ENCODE measurements around the gene PAXIP1.

DNA sequence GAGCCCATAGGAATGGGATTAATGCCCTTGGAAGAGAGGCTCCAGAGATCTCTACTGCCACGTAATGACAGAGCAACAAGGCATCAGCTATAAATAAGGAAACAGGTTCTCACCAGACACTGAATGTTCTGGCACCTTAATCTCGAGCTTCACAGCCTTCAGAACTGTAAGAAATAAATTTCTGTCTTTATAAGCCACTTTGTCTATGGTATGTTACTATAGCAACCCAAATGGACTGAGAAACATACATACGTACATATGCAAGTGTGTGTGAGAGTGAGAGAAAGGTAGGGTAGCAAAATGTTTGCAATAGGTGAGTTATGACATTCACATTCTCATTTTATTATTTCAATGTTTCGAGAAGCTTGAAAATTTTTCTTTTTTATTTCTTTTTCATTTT, 45.1 kb upstream of the PAXIP1 start:
- TF ChIP-seq, protein P1, sequence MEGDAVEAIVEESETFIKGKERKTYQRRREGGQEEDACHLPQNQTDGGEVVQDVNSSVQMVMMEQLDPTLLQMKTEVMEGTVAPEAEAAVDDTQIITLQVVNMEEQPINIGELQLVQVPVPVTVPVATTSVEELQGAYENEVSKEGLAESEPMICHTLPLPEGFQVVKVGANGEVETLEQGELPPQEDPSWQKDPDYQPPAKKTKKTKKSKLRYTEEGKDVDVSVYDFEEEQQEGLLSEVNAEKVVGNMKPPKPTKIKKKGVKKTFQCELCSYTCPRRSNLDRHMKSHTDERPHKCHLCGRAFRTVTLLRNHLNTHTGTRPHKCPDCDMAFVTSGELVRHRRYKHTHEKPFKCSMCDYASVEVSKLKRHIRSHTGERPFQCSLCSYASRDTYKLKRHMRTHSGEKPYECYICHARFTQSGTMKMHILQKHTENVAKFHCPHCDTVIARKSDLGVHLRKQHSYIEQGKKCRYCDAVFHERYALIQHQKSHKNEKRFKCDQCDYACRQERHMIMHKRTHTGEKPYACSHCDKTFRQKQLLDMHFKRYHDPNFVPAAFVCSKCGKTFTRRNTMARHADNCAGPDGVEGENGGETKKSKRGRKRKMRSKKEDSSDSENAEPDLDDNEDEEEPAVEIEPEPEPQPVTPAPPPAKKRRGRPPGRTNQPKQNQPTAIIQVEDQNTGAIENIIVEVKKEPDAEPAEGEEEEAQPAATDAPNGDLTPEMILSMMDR (conservative IDR thresholded peaks at IDR 0.05), result no peak
- TF ChIP-seq EZH2 (IDR thresholded peaks at IDR 0.05; ENCODE audit: low read depth), result no peak
